ENCODE measurements around the gene BABAM2. TPM values are rescaled to one million over a fixed set of nuclear protein-coding genes. Genes with fewer than 3 reads are reported as not detected.

BABAM2 gene
- total and polyA plus RNA-seq, 2 of the 4 experiments (the other 2 are of a cell fraction) = 20.9 to 23.1 TPM

DNA sequence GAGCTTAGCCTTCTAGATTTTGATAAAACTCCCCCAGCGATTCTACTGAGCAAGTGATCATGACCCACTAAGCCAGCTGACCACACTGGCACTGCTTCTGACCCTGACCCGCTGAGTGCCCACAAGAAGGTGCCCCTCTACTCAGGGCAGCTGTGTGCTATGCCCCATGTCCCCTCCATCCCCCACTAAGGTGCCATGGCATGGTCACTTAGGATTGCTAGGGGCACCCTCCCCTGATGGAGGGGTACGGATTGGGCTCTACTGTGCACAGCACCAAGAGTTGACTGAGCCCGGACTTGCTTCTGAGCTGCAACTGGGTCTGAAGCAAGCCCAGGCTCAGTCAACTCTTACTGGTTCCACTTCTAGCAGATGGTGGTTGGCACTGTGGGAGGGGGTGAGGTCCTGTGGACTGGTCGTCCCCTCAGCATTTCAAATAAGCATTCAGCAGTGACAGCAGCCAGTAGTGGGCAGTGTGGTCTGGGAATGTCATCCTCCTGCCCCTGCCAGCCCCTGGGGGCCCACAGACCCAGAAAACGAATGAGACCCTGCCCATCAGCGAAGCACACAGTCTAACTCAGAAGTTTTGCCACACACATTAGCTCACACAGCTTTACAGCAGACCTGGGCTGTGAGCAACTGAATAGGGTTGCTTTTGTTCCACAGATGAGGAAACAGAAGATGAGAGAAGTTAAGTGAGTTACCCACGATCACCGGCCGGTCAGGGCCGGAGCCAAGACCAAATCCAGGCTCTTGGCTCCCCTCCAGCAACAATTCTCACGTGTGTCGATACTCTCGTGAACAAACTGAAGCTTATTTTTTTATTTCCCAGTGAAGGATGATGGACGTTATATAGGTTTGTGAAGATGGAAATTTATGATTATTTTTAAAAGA, 450.0 kb downstream of the BABAM2 start:
- DNase-seq (no peak), ATAC-seq (ENCODE audit: low read depth) (no peak)
- ChIA-PET CTCF (interaction anchor here (0.5 to 1.3 kb wide), 2 partner anchors 13 to 66 kb away, joined by 3 read pairs; no protein-coding TSS in a partner anchor), POLR2A (ENCODE audit: unreplicated experiment) (no interaction called here)
- Histone ChIP-seq H3K9me3 (ENCODE audit: control insufficient read depth, insufficient read depth, low read length) (no peaks in the 10 kb centered on the region), H3K36me3 (ENCODE audit: control insufficient read depth, insufficient read depth, low read length) (peaks cover 3% of the 10 kb centered on the region; the same call in 1 of the 2 replicates), H2BK15ac (ENCODE audit: low read depth, low read length) (peak overlapping the region; percentile 1; the same call in 1 of the 3 replicates), H4K5ac (ENCODE audit: low read depth, low read length) (no peak overlapping the region), H3K56ac (ENCODE audit: extremely low read depth, insufficient read depth, low read length) (no peak overlapping the region), H3K79me1 (ENCODE audit: low read depth in 1 of 2, low read length in 2 of 2) (no peaks in the 10 kb centered on the region), H4K8ac (ENCODE audit: low read depth in 2 of 2, low read length in 2 of 2) (0 out of 4 replicates have a peak overlapping the region, but pooled peaks of 1 of the 2 experiments have one; percentile 24), H3K18ac (ENCODE audit: low read depth, low read length) (no peak overlapping the region; the same call in 1 of the 2 replicates), H3K4me1 (ENCODE audit: control insufficient read depth, insufficient read depth, low read length) (peaks cover 33% of the 10 kb centered on the region), H3K4me3 (ENCODE audit: insufficient read depth, low read depth, low read length) (no peak overlapping the region), H2BK120ac (ENCODE audit: low read depth, low read length) (peak overlapping the region; percentile 62), H4K91ac (ENCODE audit: insufficient read depth, low read depth, low read length) (peak overlapping the region; percentile 27; the same call in 1 of the 2 replicates), H2AFZ (replicated peaks; ENCODE audit: low read length, poor library complexity) (no peak overlapping the region), H3K14ac (replicated peaks; ENCODE audit: low read depth, low read length) (0 out of 2 replicates have a peak overlapping the region, but pooled peaks have one; percentile 28), H3K9ac (ENCODE audit: low read depth, low read length) (no peak overlapping the region), H3K23ac (ENCODE audit: low read depth, low read length) (no peak overlapping the region), H3K27ac (ENCODE audit: insufficient read depth, low read length) (no peak overlapping the region), H3K4me2 (ENCODE audit: low read depth, low read length) (no peak overlapping the region), H4K20me1 (ENCODE audit: insufficient read depth, low read length) (no peaks in the 10 kb centered on the region), H3K4ac (ENCODE audit: low read depth, low read length) (peak overlapping the region; percentile 20; the same call in 1 of the 2 replicates), H2AK9ac (replicated peaks; ENCODE audit: low read depth, low read length, poor library complexity) (no peak overlapping the region), H2BK5ac (ENCODE audit: low read depth, low read length, poor library complexity, severe bottlenecking) (no peak overlapping the region), H2BK20ac (ENCODE audit: low read depth, low read length) (peak overlapping the region; percentile 12; the same call in 1 of the 2 replicates), H3K27me3 (ENCODE audit: control insufficient read depth, insufficient read depth, low read length) (no peaks in the 10 kb centered on the region), H3K9me1 (ENCODE audit: insufficient read depth, low read length) (peaks cover 17% of the 10 kb centered on the region), H2AK5ac (ENCODE audit: low read depth, low read length) (peak overlapping the region; percentile 84)
- dilution Hi-C loops (cut with HindIII; ENCODE audit: low sequenced_read_pairs, unreplicated experiment) = no loop called here
- in situ Hi-C loops (cut with MboI; ENCODE audit: low sequenced_read_pairs) = no loop called here
- intact Hi-C loops (cut with micrococcal nuclease) = no loop called here
- BruUV-seq (replicated peaks) = no TSS peak
- TF ChIP-seq RFX5 (IDR thresholded peaks at IDR 0.05; ENCODE audit: low read depth, low read length) (no peak), MAZ (IDR thresholded peaks at IDR 0.05; ENCODE audit: borderline replicate concordance, low read depth, low read length) (no peak), MXI1 (IDR thresholded peaks at IDR 0.05; ENCODE audit: borderline replicate concordance, low read depth, low read length) (no peak), RAD21 (IDR thresholded peaks at IDR 0.05; ENCODE audit: low read length) (no peak)
- TF ChIP-seq, protein P1, sequence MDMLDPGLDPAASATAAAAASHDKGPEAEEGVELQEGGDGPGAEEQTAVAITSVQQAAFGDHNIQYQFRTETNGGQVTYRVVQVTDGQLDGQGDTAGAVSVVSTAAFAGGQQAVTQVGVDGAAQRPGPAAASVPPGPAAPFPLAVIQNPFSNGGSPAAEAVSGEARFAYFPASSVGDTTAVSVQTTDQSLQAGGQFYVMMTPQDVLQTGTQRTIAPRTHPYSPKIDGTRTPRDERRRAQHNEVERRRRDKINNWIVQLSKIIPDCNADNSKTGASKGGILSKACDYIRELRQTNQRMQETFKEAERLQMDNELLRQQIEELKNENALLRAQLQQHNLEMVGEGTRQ (IDR thresholded peaks at IDR 0.05; ENCODE audit: low read depth, low read length) = no peak
- TF ChIP-seq, protein P2, sequence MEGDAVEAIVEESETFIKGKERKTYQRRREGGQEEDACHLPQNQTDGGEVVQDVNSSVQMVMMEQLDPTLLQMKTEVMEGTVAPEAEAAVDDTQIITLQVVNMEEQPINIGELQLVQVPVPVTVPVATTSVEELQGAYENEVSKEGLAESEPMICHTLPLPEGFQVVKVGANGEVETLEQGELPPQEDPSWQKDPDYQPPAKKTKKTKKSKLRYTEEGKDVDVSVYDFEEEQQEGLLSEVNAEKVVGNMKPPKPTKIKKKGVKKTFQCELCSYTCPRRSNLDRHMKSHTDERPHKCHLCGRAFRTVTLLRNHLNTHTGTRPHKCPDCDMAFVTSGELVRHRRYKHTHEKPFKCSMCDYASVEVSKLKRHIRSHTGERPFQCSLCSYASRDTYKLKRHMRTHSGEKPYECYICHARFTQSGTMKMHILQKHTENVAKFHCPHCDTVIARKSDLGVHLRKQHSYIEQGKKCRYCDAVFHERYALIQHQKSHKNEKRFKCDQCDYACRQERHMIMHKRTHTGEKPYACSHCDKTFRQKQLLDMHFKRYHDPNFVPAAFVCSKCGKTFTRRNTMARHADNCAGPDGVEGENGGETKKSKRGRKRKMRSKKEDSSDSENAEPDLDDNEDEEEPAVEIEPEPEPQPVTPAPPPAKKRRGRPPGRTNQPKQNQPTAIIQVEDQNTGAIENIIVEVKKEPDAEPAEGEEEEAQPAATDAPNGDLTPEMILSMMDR (conservative IDR thresholded peaks at IDR 0.05; ENCODE audit: low read depth, low read length) = no peak
- TF ChIP-seq, protein P3, sequence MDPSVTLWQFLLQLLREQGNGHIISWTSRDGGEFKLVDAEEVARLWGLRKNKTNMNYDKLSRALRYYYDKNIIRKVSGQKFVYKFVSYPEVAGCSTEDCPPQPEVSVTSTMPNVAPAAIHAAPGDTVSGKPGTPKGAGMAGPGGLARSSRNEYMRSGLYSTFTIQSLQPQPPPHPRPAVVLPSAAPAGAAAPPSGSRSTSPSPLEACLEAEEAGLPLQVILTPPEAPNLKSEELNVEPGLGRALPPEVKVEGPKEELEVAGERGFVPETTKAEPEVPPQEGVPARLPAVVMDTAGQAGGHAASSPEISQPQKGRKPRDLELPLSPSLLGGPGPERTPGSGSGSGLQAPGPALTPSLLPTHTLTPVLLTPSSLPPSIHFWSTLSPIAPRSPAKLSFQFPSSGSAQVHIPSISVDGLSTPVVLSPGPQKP (IDR thresholded peaks at IDR 0.05; ENCODE audit: borderline replicate concordance, low read depth, low read length) = no peak
- WGBS, 2 experiments (ENCODE audit: extremely low coverage in 2 of 2, insufficient read length in 1 of 2) = 100% methylated on average over 1 of the region's 15 CpGs
